HL-60 (cell line): Measurements from ENCODE around the gene HYDIN.

ENCODE experiments used
- GABPA ChIP-seq: IDR thresholded peaks from 2 replicates; pipeline ENCODE4 v1.6.1; 2012; ENCODE audit warnings: low read depth
- POLR2AphosphoS5 ChIP-seq: IDR thresholded peaks from 2 replicates; pipeline ENCODE4 v1.6.1; 2012; ENCODE audit warnings: low read depth
- TF ChIP-seq, protein P1 (sequence below): IDR thresholded peaks from one replicate; pipeline ENCODE4 v1.5.1; 2011; ENCODE audit warnings: low read length, control low read depth, inconsistent platforms; ENCODE audit not compliant: insufficient read depth

DNA sequence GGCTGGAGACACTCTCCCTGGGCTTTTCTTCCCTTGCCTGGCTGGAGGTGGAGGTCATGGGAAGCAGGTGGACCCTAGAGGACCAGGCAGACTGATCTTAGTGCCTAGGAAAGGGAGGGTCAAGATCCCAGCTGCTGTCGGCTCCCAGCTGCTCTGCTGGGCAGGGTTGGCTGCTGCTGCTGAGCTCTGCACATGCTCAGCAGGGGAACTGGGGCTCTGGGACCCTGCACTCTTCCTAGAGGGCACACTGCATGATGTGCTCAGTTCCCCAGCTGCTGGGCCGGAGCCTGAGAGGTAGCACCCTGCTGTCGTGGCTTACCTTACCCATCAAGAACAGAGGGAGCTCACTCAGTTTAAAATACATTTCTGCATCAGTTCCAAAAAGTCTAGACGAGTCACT is 463.9 kb downstream of the HYDIN start:
- TF ChIP-seq, protein P1, sequence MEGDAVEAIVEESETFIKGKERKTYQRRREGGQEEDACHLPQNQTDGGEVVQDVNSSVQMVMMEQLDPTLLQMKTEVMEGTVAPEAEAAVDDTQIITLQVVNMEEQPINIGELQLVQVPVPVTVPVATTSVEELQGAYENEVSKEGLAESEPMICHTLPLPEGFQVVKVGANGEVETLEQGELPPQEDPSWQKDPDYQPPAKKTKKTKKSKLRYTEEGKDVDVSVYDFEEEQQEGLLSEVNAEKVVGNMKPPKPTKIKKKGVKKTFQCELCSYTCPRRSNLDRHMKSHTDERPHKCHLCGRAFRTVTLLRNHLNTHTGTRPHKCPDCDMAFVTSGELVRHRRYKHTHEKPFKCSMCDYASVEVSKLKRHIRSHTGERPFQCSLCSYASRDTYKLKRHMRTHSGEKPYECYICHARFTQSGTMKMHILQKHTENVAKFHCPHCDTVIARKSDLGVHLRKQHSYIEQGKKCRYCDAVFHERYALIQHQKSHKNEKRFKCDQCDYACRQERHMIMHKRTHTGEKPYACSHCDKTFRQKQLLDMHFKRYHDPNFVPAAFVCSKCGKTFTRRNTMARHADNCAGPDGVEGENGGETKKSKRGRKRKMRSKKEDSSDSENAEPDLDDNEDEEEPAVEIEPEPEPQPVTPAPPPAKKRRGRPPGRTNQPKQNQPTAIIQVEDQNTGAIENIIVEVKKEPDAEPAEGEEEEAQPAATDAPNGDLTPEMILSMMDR: no peak
- TF ChIP-seq GABPA: no peak
- no peak for TF ChIP-seq POLR2AphosphoS5
